HepG2 (cell line): ENCODE results near the gene SLC35A1. TPM values are rescaled to one million over a fixed set of nuclear protein-coding genes. Genes with fewer than 3 reads are reported as not detected.

Experiments used
- AKNA ChIP-seq: sonication (generic); formaldehyde crosslinking; IDR thresholded peaks from 2 replicates; pipeline ENCODE4 v1.4.0; 2020; ENCODE audit warnings: missing genetic modification reagents, borderline replicate concordance
- ETS1 ChIP-seq: sonication (generic); formaldehyde crosslinking; IDR thresholded peaks from 2 replicates; pipeline ENCODE4 v1.4.0; 2020; ENCODE audit warnings: missing genetic modification reagents
- KIAA2018 ChIP-seq: sonication (generic); formaldehyde crosslinking; IDR thresholded peaks from 2 replicates; pipeline ENCODE4 v1.5.0; 2020; ENCODE audit warnings: mild to moderate bottlenecking, missing genetic modification reagents, borderline replicate concordance
- PHF20 ChIP-seq: sonication (generic); formaldehyde crosslinking; IDR thresholded peaks from 2 replicates; pipeline ENCODE4 v1.5.0; 2020; ENCODE audit warnings: mild to moderate bottlenecking, missing genetic modification reagents
- THAP11 ChIP-seq: IDR thresholded peaks from 2 replicates; pipeline ENCODE4 v1.6.1; 2016; ENCODE audit warnings: missing biosample characterization, missing genetic modification reagents
- YEATS2 ChIP-seq: sonication (generic); formaldehyde crosslinking; IDR thresholded peaks from 2 replicates; pipeline ENCODE4 v1.4.0; 2020; ENCODE audit warnings: missing genetic modification reagents, borderline replicate concordance
- ZNF33A ChIP-seq: sonication (generic); formaldehyde crosslinking; IDR thresholded peaks from 2 replicates; pipeline ENCODE4 v1.5.1; 2020; ENCODE audit warnings: missing genetic modification reagents, mild to moderate bottlenecking, moderate library complexity, borderline replicate concordance
- ZNF512 ChIP-seq: sonication (generic); formaldehyde crosslinking; IDR thresholded peaks from 2 replicates; pipeline ENCODE4 v1.4.0; 2020; ENCODE audit warnings: mild to moderate bottlenecking, missing genetic modification reagents
- ZNF607 ChIP-seq: sonication (generic); formaldehyde crosslinking; IDR thresholded peaks from 2 replicates; pipeline ENCODE4 v1.5.1; 2020; ENCODE audit warnings: missing genetic modification reagents, mild to moderate bottlenecking, borderline replicate concordance
- polyA plus RNA-seq, 8 experiments: library from polyadenylated mRNA; depleted of rRNA in 3 of 8; stranded (reverse) in 7 of 8; unstranded in 1 of 8; fragments of >200 nt; fragmentation: Illumina TruSeq in 4 of 8; extraction: Trizol in 4 of 8; gene quantifications; 2 replicates each; pipeline versions ENCODE4 v1.2.1 to v1.2.3, GENCODE V29; 2011 to 2016; ENCODE audit warnings: low read depth in 4 of 8, missing spikeins in 1 of 8, mixed read lengths in 1 of 8; ENCODE audit not compliant: insufficient read depth in 1 of 8
- total RNA-seq, 5 experiments: library from RNA; depleted of rRNA; stranded (reverse); fragments of >200 nt; fragmentation: Illumina TruSeq; extraction: Trizol; gene quantifications; 2 replicates each; pipeline ENCODE4 v1.2.3, GENCODE V29; 2016; ENCODE audit warnings: low read depth in 1 of 5

SLC35A1 gene
- total and polyA plus RNA-seq, 2 of the 13 experiments (the other 11 are each of a cell fraction or from before 2014, with no cell fraction given): 24.8 to 25.1 TPM

GRCh38 chr6:87472525-87473418, at the start of gene SLC35A1 (continued):
- TF ChIP-seq AKNA (CRISPR knock-in tag): no peak
- no peak for TF ChIP-seq ZNF33A (CRISPR knock-in tag)
- TF ChIP-seq ZNF512: no peak
- peak; percentile 75 for TF ChIP-seq PHF20 (CRISPR knock-in tag)
- TF ChIP-seq ZNF607: peak; percentile 56
- no peak for TF ChIP-seq KIAA2018 (CRISPR knock-in tag)
- TF ChIP-seq YEATS2 (CRISPR knock-in tag): peak; percentile 79; the same call in 1 of the 2 replicates
- TF ChIP-seq ETS1: no peak
- peak; percentile 98 for TF ChIP-seq THAP11 (CRISPR knock-in tag)
